Cerebellar cortex (tissue), 1 donor: ENCODE results near the gene CACNA1C.

Experiments
- DNase-seq: peaks from one replicate; pipeline ENCODE4 v3.0.0-alpha.2; 2015; ENCODE audit warnings: low spot score

CACNA1C gene

DNA sequence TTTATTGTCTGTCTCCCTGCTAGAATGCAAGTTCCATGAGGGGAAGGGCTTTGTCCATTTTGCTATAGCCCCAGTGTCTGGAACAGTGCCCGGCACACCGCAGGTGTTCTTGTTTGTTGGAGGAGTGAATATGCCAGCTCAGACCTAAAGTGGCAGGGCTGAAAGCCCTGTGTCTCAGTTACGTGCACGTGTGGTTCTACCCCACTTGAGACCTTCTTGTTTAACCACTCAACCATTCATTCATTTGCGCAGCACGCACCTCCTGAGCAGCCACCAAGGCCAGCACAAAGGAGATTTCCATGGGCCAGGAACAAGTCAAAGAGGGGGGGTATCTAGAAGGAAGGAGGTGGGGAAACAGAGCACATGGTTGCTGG, 404.0 kb downstream of the CACNA1C start:
- no peak for DNase-seq

DNA sequence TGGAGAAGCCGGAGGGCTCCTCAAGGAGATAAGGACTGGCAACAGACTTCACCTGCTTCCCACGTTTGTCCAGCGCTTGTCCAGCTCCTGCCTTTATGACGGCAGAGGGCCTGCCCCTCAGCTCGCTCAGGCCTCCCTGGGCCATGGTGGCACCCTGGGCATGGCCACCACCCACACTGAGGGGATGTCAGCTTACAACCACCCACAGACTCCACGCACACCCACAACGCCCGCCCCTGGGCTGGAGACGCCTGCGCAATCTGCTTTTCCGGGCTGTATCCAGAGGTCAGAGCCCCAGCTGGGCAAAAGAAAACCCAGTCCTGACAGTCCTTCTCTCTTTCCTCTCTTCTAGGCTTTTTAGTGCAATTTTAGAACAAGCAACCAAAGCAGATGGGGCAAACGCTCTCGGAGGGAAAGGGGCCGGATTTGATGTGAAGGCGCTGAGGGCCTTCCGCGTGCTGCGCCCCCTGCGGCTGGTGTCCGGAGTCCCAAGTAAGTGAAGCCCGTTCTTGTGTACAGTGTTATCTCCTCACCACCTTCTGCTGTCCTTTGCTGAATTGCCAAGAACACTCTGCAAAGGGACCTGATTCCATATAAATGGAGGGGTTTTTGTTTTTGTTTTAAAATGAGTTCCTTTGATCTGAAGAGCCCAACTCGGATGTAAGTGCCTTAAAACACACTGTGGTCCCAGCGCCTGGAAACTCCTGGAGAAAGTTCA, 404.6 kb downstream of the CACNA1C start:
- no peak for DNase-seq

DNA sequence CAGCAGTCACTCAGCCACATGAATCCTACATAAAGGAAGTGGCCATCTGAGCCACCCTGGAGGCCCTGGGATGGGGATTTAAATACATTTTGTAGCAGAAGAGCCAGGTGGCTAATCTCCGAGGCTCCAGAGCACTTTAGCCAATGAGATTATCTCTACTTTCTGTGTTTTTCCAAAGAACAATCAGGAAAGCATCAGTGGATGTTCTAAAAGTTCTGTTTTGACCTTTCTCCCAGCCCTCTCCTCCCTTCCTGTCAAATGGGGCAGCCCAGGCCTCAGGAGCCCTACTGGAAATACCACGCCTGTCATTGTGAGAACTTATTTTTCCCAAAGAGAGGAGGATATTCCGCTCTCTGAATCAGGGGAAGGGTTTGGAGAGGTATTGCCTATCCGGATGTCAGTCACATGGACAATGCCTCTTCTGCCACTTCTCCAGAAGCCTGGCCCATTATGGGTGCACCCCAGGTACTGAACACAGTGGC, 405.2 kb downstream of the CACNA1C start:
- DNase-seq, result no peak

DNA sequence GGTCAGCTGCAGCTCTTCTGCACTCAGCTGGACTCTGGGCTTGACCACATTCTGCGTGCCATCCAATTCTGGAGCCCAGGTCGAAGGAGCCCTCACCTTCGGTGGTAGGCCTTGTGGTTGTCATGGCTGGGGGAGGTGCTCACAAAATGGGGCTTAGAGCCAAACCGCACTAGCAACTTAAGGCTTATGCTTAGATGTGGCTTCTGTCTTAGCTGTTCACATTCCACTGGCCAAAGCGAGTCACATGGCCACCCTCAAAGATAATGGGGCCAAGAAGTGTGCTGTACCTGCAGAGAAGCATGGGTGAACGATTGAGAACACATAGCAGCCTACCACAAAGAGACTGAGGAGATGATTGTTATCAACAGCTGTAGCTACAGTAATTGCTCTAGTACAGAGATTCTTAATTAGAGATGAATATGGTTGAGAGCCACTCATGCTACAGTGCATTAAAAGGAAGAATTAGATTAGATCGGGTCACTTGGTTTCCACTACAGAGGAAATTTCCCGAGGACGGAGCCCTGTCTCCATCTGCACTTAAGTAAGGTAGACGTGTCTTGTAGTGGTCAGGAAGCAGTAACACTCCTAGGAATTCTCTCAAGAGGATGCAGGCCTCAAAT, 407.4 kb downstream of the CACNA1C start:
- DNase-seq, result no peak

DNA sequence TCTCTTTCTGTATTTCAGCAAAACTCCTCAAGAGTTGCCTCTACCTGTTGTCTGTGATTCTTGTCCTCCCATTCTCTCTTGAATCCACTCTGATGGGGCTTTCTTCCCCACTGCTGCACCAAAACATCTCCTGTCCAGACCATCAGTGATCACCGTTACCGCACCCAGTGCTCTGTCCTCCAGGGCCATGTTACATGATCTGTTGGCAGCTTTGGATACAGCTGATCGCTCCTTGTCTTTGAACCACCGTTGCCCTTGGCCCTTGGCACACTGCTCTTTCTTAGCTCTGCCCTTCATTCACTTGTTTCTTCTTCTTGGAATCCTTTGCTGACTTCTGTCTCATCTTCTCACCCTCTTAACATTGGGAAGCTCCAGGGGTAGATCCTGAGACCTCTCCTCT, 408.3 kb downstream of the CACNA1C start:
- no peak for DNase-seq

DNA sequence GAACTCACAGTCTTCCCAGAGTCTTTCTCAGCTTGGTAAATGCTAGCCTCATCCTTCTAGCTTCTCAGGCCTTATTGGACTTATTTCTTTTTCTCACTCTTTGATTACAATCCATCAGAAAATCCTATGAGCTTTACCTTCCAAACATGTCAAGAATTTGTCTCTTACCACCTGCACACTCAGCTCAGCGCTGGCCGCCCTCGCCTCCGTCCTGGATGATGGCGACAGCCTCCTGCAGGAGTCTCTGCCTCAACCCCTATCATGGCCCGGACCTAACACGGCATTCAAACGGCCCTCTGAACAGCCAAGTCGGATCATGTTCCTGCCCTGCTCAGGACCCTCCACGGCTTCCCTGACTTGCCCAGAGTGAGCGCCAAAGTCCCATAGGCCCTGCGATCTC, 408.9 kb downstream of the CACNA1C start:
- no peak for DNase-seq

DNA sequence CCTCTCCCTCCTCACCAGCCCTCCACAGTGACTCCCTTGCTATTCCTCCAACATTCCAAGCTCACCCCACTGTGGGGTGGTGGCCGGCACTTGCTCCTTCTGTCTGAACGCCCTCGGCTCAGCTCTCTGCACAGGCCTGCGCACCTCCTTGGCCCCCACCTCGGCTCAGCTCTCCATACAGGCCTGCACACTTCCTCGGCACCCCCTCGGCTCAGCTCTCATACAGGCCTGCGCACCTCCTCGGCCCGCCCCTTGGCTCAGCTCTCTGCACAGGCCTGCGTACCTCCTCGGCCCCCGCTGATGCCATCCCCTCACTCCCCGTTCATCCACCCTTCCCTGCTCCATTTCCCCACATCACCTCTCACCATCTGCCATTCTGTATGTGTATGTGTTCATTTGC, 409.3 kb downstream of the CACNA1C start:
- no peak for DNase-seq

DNA sequence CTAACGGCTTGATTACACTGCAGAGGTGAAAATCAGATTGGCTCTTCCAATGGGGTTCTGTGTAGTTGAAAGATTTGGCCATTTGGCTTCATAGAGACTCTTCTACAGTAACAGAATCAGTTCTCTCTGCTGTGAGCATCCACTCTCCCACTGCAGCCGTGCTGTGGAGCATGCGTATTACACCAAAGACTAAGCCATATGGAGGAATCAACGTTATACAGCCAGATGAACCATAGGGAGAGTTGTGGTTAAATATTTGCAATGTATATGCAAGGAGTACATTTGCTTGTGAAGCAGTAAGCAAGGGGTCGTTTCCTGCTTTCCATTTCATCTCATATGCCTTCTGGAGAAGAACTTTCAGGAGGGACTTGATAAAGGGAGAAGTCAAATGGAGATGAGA, 410.9 kb downstream of the CACNA1C start:
- DNase-seq, result no peak

DNA sequence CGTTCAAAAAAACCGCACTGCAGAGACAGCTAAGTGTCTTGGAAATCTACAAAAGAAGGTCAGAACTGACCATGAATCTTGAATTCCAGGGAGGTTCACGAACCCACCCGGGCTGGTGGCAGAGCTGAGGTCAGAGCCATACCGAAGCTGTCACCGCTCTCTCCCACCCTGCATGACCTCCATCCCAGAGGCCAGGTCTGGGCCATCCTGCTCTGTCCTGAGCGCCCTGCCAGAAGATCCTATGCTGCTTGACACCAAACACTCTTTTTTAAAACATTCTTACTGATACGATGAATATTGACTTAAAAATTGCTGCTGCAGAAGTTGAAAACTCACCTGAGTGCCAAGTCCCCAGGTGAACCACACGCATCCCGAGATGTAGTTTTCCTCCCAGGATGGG, 412.9 kb downstream of the CACNA1C start:
- DNase-seq, result no peak

DNA sequence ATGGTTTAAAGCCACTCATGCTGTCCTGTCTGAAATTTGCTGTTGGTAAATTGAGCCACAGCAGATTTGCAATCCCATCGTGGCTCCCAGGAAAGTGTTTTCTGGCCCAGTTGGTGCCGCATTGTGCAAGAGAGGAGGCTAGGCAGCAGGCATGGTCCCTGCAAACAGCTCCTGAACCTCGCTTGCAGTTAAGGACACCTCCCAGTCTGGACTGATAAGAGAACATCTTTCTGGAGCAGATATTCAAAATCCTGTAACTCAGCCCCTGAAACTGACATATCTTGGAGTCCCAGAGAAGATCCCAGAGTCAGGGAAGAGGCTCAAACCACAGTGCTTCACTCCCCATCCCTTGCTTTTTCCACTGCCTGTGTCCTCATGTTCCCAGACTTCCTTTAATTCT, 413.4 kb downstream of the CACNA1C start:
- DNase-seq, result no peak

DNA sequence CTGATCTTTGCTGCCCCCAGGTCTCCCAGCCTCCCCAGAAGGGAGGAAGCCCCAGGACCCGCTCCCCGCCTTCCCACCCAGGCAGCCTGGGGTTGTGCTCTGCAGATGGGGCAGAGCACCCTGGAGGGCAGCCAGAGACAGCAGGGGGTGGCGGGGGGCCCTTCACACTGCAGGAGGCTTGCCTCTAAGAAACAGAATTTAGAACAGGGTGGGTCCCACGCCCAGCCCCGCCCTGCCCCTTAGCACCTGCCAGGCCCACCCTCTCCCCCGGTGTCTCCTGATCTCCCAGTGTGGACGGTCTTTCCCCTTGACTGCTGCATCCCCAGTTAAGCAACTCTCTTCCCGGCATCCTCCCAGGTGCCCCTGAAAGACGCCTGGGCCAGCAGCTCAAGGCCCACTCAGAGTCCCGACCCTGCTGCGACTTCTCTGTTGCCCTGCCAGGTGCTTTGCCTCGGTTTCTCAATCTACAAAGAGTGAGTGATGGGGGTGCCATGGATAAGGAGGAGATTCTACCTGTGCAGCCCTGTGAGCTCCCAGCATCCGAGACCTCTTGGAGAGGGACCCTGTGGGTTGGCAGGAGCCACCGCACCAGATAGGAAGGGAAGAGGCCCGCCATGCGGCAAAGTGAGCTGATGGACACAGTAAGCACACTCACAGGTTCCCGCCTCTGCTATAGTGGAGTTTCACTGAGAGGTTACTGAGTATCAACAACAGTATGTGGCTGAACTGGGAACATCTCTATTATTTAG, 414.8 kb downstream of the CACNA1C start:
- DNase-seq, result no peak

DNA sequence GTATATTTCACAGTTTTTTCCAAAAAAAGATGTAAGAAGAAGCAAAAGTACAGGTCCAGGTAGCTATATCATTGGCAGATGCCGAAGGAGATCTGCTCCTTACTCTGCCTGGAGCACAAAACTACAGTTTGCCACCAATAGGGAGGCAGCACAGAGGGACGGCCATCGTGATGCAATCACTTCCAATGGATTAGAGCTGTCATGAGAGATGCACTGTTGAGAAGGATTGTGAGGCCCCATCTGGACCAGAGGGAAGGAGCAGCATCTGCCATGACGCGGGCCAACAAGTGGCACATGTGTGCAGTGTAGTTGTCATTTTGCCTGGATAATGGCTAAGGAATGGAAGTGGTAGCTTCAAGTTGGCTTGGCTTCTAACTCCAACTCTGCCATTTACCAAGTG, 423.2 kb downstream of the CACNA1C start:
- DNase-seq, result no peak

DNA sequence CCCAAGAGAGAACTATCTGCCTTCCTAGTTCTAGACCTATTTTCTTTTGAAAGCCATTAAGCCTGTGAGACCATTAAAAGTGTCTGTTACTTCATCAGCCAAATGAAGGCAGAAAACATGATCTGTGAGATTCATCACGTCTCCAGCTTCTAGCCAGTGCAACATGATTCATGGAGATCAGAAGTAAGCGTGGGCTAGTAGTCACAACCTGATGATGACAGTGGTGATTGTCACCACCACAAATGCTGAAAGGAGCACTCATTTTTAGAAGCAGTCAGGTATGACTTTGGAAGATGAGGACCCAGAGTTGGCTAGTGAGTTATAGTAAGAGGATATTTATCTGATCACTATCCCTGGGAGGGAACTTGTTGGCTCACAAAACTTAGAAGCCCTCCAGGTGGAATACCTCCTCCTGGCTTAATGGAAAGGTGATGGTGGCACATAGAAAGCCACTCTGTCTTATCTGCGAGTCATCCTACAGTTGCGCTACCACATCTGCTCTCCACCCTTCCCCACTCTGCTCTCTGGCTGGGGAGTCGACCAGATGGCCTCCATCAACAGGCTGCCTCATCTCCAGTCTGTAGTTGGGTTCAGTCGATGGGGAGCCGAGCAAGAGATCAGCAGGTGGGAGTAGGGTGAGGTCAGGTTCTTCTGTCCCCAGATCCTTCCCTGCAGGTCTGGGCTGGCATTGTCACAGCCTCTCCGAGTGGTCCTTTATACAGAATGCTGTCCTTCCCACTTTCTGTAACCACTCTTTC, 424.4 kb downstream of the CACNA1C start:
- no peak for DNase-seq

DNA sequence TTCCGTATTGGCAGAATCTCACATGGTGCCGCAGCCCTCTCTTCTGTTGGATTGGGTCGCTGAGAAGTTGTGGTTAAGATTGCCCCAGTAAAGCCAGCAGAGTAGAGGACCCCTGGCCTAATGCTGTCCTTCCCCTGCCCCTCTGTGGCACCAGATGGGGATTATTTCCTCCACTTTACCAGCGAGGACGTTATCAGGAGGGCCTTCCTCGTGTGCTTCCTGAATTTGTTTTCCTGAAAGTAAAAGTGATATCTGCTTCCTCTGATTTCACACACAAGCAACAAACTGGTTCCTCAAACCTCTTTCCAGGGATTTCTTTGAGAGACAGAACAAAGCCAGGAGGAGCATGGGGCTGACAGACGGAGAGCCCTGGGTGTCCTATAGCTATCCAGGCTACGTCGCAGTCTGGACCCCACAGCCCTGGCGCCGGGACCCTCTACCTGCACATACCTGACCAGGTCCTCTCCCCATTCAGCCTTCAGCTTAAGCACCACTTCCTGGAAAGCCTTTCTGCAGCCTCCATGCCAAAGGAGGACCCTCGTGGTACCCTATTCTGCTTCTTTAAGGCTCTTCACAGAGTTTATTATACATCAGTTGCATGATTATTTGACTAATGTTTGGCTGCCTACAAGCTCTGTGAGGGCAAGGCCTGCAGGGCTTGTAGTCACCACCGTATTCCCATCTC, 427.2 kb downstream of the CACNA1C start:
- DNase-seq, result no peak

DNA sequence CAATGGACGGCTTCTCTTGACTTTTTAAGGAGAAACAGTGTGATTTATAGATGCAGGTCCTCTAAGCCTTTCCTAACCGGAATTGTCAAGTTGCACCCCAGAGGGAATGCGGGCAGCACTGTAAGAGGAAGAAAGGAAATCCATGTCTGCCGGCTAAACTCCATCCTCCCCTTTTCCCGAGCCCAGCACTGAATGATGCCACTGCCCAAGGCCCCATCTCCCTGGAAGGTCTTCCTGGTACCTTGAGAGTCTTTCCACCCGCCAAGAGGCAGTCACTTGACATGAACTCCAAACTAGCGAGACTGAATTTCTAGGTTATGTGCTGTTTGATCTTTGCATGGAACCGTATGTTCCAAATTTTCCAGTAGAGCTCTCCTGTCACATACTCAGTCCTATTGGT, 428.6 kb downstream of the CACNA1C start:
- DNase-seq, result no peak

DNA sequence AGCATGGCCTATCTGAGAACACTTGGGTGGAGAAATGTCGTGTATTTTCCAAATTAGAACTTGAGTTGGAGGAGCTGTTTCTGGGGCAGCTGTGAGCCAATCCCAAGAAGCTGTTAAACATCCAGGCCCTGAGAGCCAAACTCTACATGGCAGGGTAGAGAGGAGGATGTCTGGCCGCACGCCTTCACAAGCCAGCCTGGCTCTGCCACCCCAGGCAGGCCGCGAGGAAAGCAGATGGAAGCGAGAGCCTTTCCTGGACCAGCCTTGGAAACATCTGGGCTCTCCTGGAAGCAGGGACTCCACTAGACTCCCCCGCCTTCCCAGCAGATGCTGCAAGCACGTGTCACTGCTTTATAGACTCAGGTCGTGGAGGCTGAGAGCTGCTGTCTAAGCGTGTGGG, 429.2 kb downstream of the CACNA1C start:
- no peak for DNase-seq

DNA sequence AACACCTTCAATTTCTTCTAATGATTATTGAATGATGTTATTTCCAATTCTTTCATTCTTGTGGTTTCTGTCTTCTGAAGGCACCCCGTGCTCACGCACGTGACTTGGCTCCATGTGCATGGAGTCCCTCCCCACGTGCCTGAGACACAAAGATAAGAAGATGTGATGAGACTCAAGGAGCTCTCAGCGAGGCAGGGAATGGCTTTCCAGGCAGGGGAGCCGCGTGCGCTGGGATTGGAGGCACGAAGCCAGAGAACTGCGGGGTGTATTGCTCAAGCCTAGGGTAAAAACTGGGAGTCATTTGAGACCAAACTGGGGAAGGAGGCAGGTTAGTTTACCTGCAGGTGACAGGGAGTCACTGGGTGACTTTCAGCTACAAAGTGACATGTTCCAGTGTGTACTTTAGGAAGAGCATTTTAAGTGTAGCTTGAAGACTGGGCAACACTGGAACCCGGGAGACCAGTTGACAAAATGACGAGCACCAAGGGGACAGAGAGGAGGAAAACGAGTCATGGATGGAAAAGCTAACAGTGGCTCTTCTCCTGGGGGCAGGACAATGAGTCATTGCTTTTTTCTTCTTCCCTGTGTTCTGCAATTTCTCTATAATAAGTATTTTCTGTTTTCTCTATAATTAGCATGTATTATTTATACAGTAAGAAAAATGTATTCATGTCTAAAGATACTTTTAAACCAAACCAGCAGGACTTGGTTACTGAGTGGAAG, 430.3 kb downstream of the CACNA1C start:
- DNase-seq, result no peak

DNA sequence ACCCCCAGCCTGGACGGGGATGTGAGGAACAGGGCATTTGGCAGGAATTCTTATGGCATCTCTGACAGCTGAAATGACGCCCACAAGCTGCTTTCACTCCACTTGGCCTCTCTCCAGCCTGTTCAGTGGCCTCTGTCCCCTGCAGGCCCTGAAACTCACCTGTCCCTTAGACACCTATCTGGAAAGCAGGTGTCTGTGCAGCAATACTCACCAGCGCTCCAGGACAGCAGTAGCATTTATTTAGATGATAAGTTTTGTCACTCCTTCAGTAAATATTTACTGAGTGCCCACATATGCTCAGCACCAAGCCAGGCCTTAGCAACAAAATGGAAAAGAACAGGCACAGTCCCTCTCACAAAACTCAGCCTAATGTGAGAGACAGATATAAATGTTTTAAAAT, 430.9 kb downstream of the CACNA1C start:
- DNase-seq, result no peak

DNA sequence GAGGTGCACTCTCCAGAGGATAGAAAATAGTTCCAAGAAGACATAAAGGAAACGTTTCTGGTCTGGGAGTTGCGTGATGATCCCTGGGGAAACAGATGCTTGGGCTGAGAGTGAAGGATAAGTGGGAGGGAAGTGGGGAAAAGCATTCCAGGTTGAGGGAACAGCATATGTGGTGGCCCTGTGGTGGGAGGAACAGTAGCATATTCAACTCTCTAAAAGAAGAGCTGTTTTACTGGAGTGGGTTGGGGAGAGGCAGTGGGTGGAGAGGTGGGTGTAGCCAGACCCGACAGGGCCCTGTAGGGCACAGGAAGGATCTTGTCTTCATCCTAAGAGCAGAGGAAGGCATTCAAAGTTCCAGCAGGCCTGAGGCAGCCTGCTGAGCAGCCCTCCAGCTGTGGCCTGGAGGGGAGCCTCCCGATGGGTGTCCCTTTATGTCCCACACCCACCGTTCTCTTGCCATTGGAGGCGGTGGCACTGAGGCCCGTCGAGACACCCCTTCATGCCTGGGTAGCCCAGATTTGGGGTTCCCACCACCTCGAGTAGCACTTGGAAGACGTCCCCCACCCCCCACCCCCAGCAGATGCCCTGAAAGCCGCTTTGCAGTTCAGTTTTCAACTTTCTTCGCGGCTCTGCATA, 431.5 kb downstream of the CACNA1C start:
- no peak for DNase-seq

DNA sequence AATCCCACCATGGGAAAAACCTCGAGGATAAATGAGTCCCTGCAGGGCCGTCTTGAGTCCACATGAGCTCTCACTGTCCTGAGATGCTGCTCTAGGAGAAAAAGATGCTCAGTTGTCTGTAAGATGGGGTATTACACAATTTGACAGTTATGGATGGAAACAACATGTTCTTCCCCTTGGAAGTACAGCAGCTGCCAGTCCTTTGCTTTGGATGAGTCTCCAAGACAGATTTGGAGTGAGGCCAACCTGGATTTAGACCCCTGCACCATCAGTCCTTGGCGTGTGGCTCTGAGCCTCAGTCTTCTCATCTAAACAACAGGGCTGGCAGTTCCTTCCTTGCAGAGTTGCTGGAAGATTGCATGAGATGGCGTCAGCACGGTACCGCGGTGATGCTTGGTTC, 432.9 kb downstream of the CACNA1C start:
- peak; percentile 28 for DNase-seq

DNA sequence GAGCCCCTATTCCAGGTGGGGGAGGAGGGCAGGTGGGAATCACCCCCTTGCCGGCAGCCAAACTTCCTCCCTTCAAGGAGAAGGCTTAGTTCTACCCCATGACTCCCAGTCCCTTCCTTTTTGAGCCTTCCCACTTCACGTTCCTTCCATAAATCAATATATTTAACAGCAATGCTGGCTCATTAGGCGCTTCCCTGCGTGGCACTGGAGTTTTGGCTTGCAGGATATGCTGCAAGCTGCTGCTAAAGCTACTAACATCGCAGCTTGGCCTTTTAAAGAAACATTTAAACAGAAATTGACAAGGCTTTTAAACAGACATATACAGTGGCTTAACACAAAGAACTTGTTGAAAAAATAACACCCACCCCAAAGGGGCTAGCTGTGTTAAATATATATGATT, 434.0 kb downstream of the CACNA1C start:
- DNase-seq, result no peak
